Measurements from ENCODE around the gene KIF1B. TPM values are rescaled to one million over a fixed set of nuclear protein-coding genes. Genes with fewer than 3 reads are reported as not detected.

KIF1B gene
- total RNA-seq, 1 experiment from 2014 or later = 70.1 TPM

DNA sequence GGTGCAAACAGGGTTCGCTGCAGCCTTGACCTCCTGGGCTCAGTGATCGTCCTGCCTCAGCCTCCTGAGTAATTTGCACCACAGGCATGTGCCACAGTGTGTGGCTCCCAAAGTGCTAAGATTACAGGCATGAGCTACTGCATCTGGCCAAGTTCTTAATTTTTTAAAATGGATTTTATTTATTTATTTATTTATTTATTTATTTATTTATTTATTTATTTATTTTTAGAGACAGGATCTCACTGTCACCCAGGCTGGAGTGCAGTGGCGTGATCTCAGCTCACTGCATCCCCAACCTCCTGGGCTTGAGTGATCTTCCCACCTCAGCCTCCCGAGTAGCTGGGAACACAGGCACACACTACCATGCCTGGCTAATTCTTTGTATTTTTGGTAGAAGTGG is 54.7 kb downstream of the KIF1B start:
- CTCF ChIA-PET = no interaction called here
- TF ChIP-seq, protein P1, sequence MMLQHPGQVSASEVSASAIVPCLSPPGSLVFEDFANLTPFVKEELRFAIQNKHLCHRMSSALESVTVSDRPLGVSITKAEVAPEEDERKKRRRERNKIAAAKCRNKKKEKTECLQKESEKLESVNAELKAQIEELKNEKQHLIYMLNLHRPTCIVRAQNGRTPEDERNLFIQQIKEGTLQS (CRISPR knock-in tag; conservative IDR thresholded peaks at IDR 0.05) = no peak
- no peak for TF ChIP-seq FOXJ3 (CRISPR knock-in tag; IDR thresholded peaks at IDR 0.05; ENCODE audit: borderline replicate concordance)
- TF ChIP-seq, protein P2, sequence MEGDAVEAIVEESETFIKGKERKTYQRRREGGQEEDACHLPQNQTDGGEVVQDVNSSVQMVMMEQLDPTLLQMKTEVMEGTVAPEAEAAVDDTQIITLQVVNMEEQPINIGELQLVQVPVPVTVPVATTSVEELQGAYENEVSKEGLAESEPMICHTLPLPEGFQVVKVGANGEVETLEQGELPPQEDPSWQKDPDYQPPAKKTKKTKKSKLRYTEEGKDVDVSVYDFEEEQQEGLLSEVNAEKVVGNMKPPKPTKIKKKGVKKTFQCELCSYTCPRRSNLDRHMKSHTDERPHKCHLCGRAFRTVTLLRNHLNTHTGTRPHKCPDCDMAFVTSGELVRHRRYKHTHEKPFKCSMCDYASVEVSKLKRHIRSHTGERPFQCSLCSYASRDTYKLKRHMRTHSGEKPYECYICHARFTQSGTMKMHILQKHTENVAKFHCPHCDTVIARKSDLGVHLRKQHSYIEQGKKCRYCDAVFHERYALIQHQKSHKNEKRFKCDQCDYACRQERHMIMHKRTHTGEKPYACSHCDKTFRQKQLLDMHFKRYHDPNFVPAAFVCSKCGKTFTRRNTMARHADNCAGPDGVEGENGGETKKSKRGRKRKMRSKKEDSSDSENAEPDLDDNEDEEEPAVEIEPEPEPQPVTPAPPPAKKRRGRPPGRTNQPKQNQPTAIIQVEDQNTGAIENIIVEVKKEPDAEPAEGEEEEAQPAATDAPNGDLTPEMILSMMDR (IDR thresholded peaks at IDR 0.05) = no peak
- TF ChIP-seq, protein P3, sequence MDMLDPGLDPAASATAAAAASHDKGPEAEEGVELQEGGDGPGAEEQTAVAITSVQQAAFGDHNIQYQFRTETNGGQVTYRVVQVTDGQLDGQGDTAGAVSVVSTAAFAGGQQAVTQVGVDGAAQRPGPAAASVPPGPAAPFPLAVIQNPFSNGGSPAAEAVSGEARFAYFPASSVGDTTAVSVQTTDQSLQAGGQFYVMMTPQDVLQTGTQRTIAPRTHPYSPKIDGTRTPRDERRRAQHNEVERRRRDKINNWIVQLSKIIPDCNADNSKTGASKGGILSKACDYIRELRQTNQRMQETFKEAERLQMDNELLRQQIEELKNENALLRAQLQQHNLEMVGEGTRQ (CRISPR knock-in tag; IDR thresholded peaks at IDR 0.05) = no peak
- TF ChIP-seq TEAD4 (CRISPR knock-in tag; IDR thresholded peaks at IDR 0.05) = no peak
- TF ChIP-seq, protein P4, sequence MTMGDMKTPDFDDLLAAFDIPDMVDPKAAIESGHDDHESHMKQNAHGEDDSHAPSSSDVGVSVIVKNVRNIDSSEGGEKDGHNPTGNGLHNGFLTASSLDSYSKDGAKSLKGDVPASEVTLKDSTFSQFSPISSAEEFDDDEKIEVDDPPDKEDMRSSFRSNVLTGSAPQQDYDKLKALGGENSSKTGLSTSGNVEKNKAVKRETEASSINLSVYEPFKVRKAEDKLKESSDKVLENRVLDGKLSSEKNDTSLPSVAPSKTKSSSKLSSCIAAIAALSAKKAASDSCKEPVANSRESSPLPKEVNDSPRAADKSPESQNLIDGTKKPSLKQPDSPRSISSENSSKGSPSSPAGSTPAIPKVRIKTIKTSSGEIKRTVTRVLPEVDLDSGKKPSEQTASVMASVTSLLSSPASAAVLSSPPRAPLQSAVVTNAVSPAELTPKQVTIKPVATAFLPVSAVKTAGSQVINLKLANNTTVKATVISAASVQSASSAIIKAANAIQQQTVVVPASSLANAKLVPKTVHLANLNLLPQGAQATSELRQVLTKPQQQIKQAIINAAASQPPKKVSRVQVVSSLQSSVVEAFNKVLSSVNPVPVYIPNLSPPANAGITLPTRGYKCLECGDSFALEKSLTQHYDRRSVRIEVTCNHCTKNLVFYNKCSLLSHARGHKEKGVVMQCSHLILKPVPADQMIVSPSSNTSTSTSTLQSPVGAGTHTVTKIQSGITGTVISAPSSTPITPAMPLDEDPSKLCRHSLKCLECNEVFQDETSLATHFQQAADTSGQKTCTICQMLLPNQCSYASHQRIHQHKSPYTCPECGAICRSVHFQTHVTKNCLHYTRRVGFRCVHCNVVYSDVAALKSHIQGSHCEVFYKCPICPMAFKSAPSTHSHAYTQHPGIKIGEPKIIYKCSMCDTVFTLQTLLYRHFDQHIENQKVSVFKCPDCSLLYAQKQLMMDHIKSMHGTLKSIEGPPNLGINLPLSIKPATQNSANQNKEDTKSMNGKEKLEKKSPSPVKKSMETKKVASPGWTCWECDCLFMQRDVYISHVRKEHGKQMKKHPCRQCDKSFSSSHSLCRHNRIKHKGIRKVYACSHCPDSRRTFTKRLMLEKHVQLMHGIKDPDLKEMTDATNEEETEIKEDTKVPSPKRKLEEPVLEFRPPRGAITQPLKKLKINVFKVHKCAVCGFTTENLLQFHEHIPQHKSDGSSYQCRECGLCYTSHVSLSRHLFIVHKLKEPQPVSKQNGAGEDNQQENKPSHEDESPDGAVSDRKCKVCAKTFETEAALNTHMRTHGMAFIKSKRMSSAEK (CRISPR knock-in tag; IDR thresholded peaks at IDR 0.05; ENCODE audit: borderline replicate concordance) = no peak
- TF ChIP-seq ATF1 (CRISPR knock-in tag; IDR thresholded peaks at IDR 0.05) = no peak
- TF ChIP-seq, protein P5, sequence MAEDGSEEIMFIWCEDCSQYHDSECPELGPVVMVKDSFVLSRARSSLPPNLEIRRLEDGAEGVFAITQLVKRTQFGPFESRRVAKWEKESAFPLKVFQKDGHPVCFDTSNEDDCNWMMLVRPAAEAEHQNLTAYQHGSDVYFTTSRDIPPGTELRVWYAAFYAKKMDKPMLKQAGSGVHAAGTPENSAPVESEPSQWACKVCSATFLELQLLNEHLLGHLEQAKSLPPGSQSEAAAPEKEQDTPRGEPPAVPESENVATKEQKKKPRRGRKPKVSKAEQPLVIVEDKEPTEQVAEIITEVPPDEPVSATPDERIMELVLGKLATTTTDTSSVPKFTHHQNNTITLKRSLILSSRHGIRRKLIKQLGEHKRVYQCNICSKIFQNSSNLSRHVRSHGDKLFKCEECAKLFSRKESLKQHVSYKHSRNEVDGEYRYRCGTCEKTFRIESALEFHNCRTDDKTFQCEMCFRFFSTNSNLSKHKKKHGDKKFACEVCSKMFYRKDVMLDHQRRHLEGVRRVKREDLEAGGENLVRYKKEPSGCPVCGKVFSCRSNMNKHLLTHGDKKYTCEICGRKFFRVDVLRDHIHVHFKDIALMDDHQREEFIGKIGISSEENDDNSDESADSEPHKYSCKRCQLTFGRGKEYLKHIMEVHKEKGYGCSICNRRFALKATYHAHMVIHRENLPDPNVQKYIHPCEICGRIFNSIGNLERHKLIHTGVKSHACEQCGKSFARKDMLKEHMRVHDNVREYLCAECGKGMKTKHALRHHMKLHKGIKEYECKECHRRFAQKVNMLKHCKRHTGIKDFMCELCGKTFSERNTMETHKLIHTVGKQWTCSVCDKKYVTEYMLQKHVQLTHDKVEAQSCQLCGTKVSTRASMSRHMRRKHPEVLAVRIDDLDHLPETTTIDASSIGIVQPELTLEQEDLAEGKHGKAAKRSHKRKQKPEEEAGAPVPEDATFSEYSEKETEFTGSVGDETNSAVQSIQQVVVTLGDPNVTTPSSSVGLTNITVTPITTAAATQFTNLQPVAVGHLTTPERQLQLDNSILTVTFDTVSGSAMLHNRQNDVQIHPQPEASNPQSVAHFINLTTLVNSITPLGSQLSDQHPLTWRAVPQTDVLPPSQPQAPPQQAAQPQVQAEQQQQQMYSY (CRISPR knock-in tag; IDR thresholded peaks at IDR 0.05) = no peak
- no peak for TF ChIP-seq NR2C2 (CRISPR knock-in tag; IDR thresholded peaks at IDR 0.05)
- TF ChIP-seq NFE2L1 (CRISPR knock-in tag; IDR thresholded peaks at IDR 0.05) = no peak
- TF ChIP-seq OVOL2 (CRISPR knock-in tag; IDR thresholded peaks at IDR 0.05; ENCODE audit: borderline replicate concordance) = no peak
- no peak for TF ChIP-seq PRRX2 (CRISPR knock-in tag; IDR thresholded peaks at IDR 0.05)
- TF ChIP-seq ETV6 (CRISPR knock-in tag; IDR thresholded peaks at IDR 0.05) = no peak
- TF ChIP-seq SMAD4 (CRISPR knock-in tag; IDR thresholded peaks at IDR 0.05) = no peak
- TF ChIP-seq ELF4 (CRISPR knock-in tag; IDR thresholded peaks at IDR 0.05; ENCODE audit: low read depth) = no peak
- TF ChIP-seq SMAD3 (CRISPR knock-in tag; IDR thresholded peaks at IDR 0.05; ENCODE audit: borderline replicate concordance) = no peak
- TF ChIP-seq ZBTB21 (CRISPR knock-in tag; IDR thresholded peaks at IDR 0.05; ENCODE audit: borderline replicate concordance) = no peak
- TF ChIP-seq, protein P6, sequence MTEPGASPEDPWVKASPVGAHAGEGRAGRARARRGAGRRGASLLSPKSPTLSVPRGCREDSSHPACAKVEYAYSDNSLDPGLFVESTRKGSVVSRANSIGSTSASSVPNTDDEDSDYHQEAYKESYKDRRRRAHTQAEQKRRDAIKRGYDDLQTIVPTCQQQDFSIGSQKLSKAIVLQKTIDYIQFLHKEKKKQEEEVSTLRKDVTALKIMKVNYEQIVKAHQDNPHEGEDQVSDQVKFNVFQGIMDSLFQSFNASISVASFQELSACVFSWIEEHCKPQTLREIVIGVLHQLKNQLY (CRISPR knock-in tag; IDR thresholded peaks at IDR 0.05) = no peak

More for the DNA sequence above, 54.7 kb downstream of the KIF1B start:
- Mint-ChIP-seq H3K4me1 (no peaks in the 10 kb centered on the region), H3K27me3 (ENCODE audit: low read depth) (no peaks in the 10 kb centered on the region), H3K36me3 (peaks cover 47% of the 10 kb centered on the region), H3K27ac (no peak overlapping the region), H3K4me3 (no peak overlapping the region), H3K9me3 (no peaks in the 10 kb centered on the region)
- POLR2A ChIA-PET = no interaction called here
- ATAC-seq (no peak), DNase-seq (ENCODE audit: low spot score) (no peak)
